AG10803 (cell line): ENCODE data around the gene VIP.

ENCODE experiments used
- DNase-seq: peaks from one replicate; pipeline ENCODE4 v3.0.0; 2010; ENCODE audit warnings: low read depth
- H3K4me3 ChIP-seq: 2 replicates; pipeline ENCODE4 v1.5.1; 2011; ENCODE audit warnings: mild to moderate bottlenecking, low read length, control low read depth
- CTCF ChIP-seq: conservative IDR thresholded peaks from 2 replicates; pipeline ENCODE4 v1.5.1; 2011; ENCODE audit warnings: mild to moderate bottlenecking, low read length, control low read depth, inconsistent platforms

The VIP gene

DNA sequence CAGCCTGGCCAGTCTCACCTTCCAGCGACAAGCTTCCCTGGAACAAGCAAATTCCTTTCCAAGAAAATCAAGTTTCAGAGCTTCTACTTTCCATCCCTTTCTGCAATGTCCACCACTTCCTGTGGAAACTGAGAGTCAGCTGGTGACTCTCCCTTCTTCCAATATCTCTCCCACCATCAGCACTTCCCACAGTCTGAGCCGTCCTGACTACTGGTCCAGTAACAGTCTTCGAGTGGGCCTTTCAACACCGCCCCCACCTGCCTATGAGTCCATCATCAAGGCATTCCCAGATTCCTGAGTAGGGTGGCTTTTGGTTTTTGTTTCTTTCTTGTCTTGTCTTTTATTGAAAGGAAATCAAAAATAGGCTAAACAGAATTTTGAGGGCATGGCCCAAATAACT lies 28.6 kb upstream of the VIP start:
- H3K4me3 ChIP-seq = no peak overlapping the region
- no peak for DNase-seq
- no peak for TF ChIP-seq CTCF

- peak; percentile 86 for DNase-seq
- H3K4me3 ChIP-seq = no peak overlapping the region
- TF ChIP-seq CTCF = no peak
These were observed 27.2 kb upstream of the VIP start for GRCh38 chr6:152723398-152723797.

GRCh38 chr6:152726313-152726712 lies 24.3 kb upstream of the VIP start:
- no peak for DNase-seq
- no peak for TF ChIP-seq CTCF
- H3K4me3 ChIP-seq = no peak overlapping the region

DNA sequence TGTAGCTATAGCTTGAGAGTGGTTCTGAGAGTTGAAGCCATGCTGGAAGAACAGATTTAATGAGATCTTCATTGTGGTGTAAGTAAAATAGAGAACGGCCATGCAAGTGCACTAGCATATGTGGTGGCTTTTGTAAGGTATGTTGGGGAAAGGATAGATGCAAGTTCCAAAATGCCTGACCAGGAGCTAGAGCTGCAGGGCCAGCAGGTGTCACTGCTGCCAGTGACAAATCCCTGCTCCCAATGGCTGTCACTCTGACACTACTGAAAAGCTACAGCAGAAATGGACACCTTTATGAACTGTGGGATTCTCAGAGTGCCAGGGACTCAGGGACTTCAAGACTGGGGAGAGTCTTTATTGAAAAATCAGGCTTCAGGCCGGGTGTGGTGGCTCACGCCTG lies 23.1 kb upstream of the VIP start:
- H3K4me3 ChIP-seq = no peak overlapping the region
- TF ChIP-seq CTCF = no peak
- DNase-seq = no peak

GRCh38 chr6:152734630-152735029 lies 16.0 kb upstream of the VIP start:
- no peak for TF ChIP-seq CTCF
- no peak for DNase-seq
- no peak overlapping the region for H3K4me3 ChIP-seq

DNA sequence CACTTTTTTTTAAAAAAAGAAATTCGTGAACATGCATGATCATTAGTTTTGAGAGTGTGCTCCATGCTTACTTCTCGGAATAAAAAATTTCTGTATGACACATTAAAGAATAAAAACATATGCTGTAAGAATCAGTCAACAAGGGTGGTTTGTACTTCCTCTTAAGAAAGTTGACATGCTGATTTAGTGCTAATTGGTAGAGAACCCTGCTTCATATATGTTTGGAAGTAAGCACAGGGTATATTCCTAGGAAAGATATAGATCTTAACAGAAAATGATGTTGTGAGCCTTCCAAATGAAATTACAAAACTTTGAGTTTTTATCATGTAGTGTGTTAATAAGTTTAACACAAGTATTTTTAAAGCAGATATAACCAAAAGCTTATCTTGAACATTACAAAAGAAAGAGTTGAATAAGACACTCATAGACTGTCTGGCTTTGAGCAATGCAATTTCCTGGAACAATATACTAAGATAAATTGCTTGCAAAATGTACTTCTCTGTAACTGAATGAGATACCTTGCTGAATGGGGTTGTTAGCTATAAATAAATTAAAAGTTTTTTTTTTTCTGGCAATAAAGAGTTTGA lies 13.8 kb upstream of the VIP start:
- no peak for TF ChIP-seq CTCF

GRCh38 chr6:152745509-152746171 lies 5.0 kb upstream of the VIP start:
- TF ChIP-seq CTCF = no peak
- DNase-seq = no peak
- no peak overlapping the region for H3K4me3 ChIP-seq

More for the DNA sequence above, 13.8 kb upstream of the VIP start:
- no peak overlapping the region for H3K4me3 ChIP-seq
- DNase-seq = no peak
